GM12892 (cell line): ENCODE measurements around the gene HIVEP2.

Experiments
- POLR2A ChIP-seq: IDR thresholded peaks from 2 replicates; pipeline ENCODE4 v1.6.1; 2011; ENCODE audit warnings: low read depth, low read length, control low read depth
- POLR2AphosphoS5 ChIP-seq: IDR thresholded peaks from 2 replicates; pipeline ENCODE4 v1.6.1; 2011; ENCODE audit warnings: low read depth, low read length, control low read depth
- TAF1 ChIP-seq: IDR thresholded peaks from 2 replicates; pipeline ENCODE4 v1.6.1; 2011; ENCODE audit warnings: low read depth, mild to moderate bottlenecking, control low read depth, low read length, borderline replicate concordance

GRCh38 chr6:142735204-142735603, 209.8 kb downstream of the HIVEP2 start:
- TF ChIP-seq POLR2A (no peak), TAF1 (no peak), POLR2AphosphoS5 (no peak)
